ENCODE data around the gene NF1. TPM values are rescaled to one million over a fixed set of nuclear protein-coding genes. Genes with fewer than 3 reads are reported as not detected.
"Not testable (repeated sequence)": the region's sequence is repeated elsewhere in the genome, so short reads cannot be mapped to it uniquely, and the experiment has no call there.

The NF1 gene
- total RNA-seq, 4 donors from 2014 or later: 40.9 to 158 (median 113) TPM

GRCh38 chr17:31279401-31279800, 184.6 kb downstream of the NF1 start:
- Histone ChIP-seq H3K27me3 (no peaks in the 10 kb centered on the region), H3K4me3 (no peak overlapping the region), H3K27ac (no peak overlapping the region), H3K9me3 (no peaks in the 10 kb centered on the region), H3K36me3 (no peaks in the 10 kb centered on the region), H3K4me1 (no peaks in the 10 kb centered on the region)
- DNase-seq: no peak
- no peak for TF ChIP-seq POLR2A (IDR thresholded peaks at IDR 0.05)
- TF ChIP-seq CTCF (IDR thresholded peaks at IDR 0.05): no peak
- intact Hi-C loops (cut with DNase I; ENCODE audit: low total_unique reads): no loop called here

GRCh38 chr17:31281061-31281460, 186.3 kb downstream of the NF1 start:
- TF ChIP-seq POLR2A (IDR thresholded peaks at IDR 0.05) (no peak), CTCF (IDR thresholded peaks at IDR 0.05) (no peak)
- intact Hi-C loops (cut with DNase I; ENCODE audit: low total_unique reads): no loop called here
- Histone ChIP-seq H3K27ac (no peak overlapping the region), H3K36me3 (no peaks in the 10 kb centered on the region), H3K4me3 (no peak overlapping the region), H3K27me3 (no peaks in the 10 kb centered on the region), H3K4me1 (no peaks in the 10 kb centered on the region), H3K9me3 (no peaks in the 10 kb centered on the region)
- no peak for DNase-seq

- Histone ChIP-seq H3K4me3 (no peak overlapping the region), H3K9me3 (no peaks in the 10 kb centered on the region), H3K27me3 (no peaks in the 10 kb centered on the region), H3K36me3 (no peaks in the 10 kb centered on the region), H3K27ac (no peak overlapping the region), H3K4me1 (no peaks in the 10 kb centered on the region)
- DNase-seq: no peak
- intact Hi-C loops (cut with DNase I; ENCODE audit: low total_unique reads): no loop called here
- TF ChIP-seq POLR2A (IDR thresholded peaks at IDR 0.05) (no peak), CTCF (IDR thresholded peaks at IDR 0.05) (no peak)
These were observed 189.1 kb downstream of the NF1 start for GRCh38 chr17:31283841-31284240.

GRCh38 chr17:31286587-31286986, 191.8 kb downstream of the NF1 start:
- intact Hi-C loops (cut with DNase I; ENCODE audit: low total_unique reads): no loop called here
- no peak for DNase-seq
- Histone ChIP-seq H3K4me1 (no peaks in the 10 kb centered on the region), H3K27ac (no peak overlapping the region), H3K36me3 (no peaks in the 10 kb centered on the region), H3K9me3 (no peaks in the 10 kb centered on the region), H3K27me3 (no peaks in the 10 kb centered on the region), H3K4me3 (no peak overlapping the region)
- TF ChIP-seq CTCF (IDR thresholded peaks at IDR 0.05) (no peak), POLR2A (IDR thresholded peaks at IDR 0.05) (no peak)

- H3K36me3 ChIP-seq; H3K27me3 ChIP-seq; H3K4me3 ChIP-seq; H3K9me3 ChIP-seq; H3K4me1 ChIP-seq; DNase-seq; intact Hi-C loops (cut with DNase I; ENCODE audit: low total_unique reads); H3K27ac ChIP-seq: not testable (repeated sequence)
These were observed 193.2 kb downstream of the NF1 start for GRCh38 chr17:31287932-31288331.

- intact Hi-C loops (cut with DNase I; ENCODE audit: low total_unique reads): no loop called here
- DNase-seq: no peak
- no peaks in the 10 kb centered on the region for H3K36me3 ChIP-seq
- H3K27ac ChIP-seq: peak overlapping the region in 1 of 2 donors; percentile 37
- TF ChIP-seq POLR2A (IDR thresholded peaks at IDR 0.05): no peak
- H3K4me1 ChIP-seq: no peaks in the 10 kb centered on the region
- H3K27me3 ChIP-seq: no peaks in the 10 kb centered on the region
- H3K9me3 ChIP-seq: no peaks in the 10 kb centered on the region
- H3K4me3 ChIP-seq: no peak overlapping the region
These were observed 195.0 kb downstream of the NF1 start for GRCh38 chr17:31289790-31290189.
